Tibial nerve (tissue), 4 donors: ENCODE data around the gene TMEM205. TPM values are rescaled to one million over a fixed set of nuclear protein-coding genes. Genes with fewer than 3 reads are reported as not detected.
A peak's percentile ranks its signal among the peaks of the same experiment; 100 is the strongest.

Experiments used
- DNase-seq, 2 donors: peaks; one replicate each; pipeline ENCODE4 v3.0.0-alpha.2; 2019; ENCODE audit warnings: low spot score in 2 of 2
- H3K27ac ChIP-seq, 4 donors: fragments of 200-600 bp; sonication (generic) in 3 of 4; one replicate each; pipeline ENCODE4 v1.5.1; 2017 to 2019; ENCODE audit warnings: mild to moderate bottlenecking in 1 of 4
- H3K27me3 ChIP-seq, 2 donors: fragments of 200-600 bp; sonication (generic) in 1 of 2; one replicate each; pipeline versions ENCODE4 v1.5.1 to v1.6.0; 2017 to 2019
- H3K36me3 ChIP-seq, 3 donors: fragments of 200-600 bp; sonication (generic); one replicate each; pipeline ENCODE4 v1.5.1; 2018 to 2019
- H3K4me1 ChIP-seq, 4 donors: fragments of 200-600 bp; sonication (generic) in 3 of 4; one replicate each; pipeline ENCODE4 v1.5.1; 2017 to 2019
- H3K4me3 ChIP-seq, 4 donors: fragments of 200-600 bp; sonication (generic) in 3 of 4; one replicate each; pipeline ENCODE4 v1.5.1; 2017 to 2019; ENCODE audit warnings: mild to moderate bottlenecking in 1 of 4, moderate library complexity in 1 of 4
- H3K9me3 ChIP-seq, 4 donors: fragments of 200-600 bp; sonication (generic) in 3 of 4; one replicate each; pipeline ENCODE4 v1.5.1; 2017 to 2019
- EP300 ChIP-seq, 2 donors: sonication (generic); formaldehyde crosslinking; IDR thresholded peaks; one replicate each; pipeline ENCODE4 v1.6.1; 2017; ENCODE audit warnings: antibody characterized with exemption in 2 of 2, mild to moderate bottlenecking in 1 of 2
- POLR2A ChIP-seq, 2 donors: fragments of 450-650 bp; IDR thresholded peaks; one replicate each; pipeline ENCODE4 v1.6.1; 2017; ENCODE audit warnings: antibody characterized with exemption in 2 of 2, mild to moderate bottlenecking in 2 of 2, moderate library complexity in 2 of 2
- WGBS, 2 donors: methylation state at CpG; one replicate each; pipeline ENCODE4 v1.1.5; 2018; 5-methylcytosine and 5-hydroxymethylcytosine counted together
- total RNA-seq, 4 donors: library from RNA; depleted of rRNA; stranded (reverse); fragments of >200 nt; gene quantifications; one replicate each; pipeline ENCODE4 v1.1.0, GENCODE V29; 2016
- TF ChIP-seq, protein P1 (sequence below), 5 experiments: fragments of 200-600 bp in 3 of 5; fragments of 450-650 bp in 2 of 5; sonication (generic) in 3 of 5; IDR thresholded peaks; one replicate each; pipeline ENCODE4 v1.5.1; 2016 to 2019; ENCODE audit warnings: antibody characterized with exemption in 5 of 5, mild to moderate bottlenecking in 3 of 5, moderate library complexity in 2 of 5

Gene TMEM205
- total RNA-seq, 4 donors from 2014 or later = 145 to 238 (median 189) TPM

DNA sequence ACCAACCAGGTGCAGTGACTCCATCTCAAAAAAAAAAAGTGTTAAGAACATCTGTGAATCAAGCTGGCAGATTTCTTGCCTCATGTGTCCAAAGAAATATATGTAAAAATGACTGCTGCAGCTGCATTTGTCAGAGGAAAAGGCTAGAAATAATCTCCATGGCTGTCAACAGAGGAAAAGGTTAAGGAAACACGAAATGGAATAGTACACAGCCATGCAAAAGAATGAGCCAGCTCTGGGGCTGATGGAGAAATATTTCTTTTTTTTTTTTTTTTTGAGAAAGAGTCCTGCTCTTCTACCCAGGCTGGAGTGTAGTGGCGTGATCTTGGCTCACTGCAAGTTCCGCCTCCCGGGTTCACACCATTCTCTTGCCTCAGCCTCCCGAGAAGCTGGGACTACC lies 13.2 kb downstream of the TMEM205 start:
- DNase-seq = no peak
- H3K9me3 ChIP-seq = no peaks in the 10 kb centered on the region
- H3K27me3 ChIP-seq = no peaks in the 10 kb centered on the region
- H3K36me3 ChIP-seq = peaks cover 4 to 96% (median 4%) of the 10 kb centered on the region in 3 donors
- no peak overlapping the region for H3K4me3 ChIP-seq
- 94 to 95% methylated on average over 5 of the region's 5 CpGs for whole genome bisulfite sequencing, 2 donors
- H3K27ac ChIP-seq = no peak overlapping the region
- no peak for TF ChIP-seq POLR2A (IDR thresholded peaks at IDR 0.05)
- no peak for TF ChIP-seq EP300 (IDR thresholded peaks at IDR 0.05)
- TF ChIP-seq, protein P1, sequence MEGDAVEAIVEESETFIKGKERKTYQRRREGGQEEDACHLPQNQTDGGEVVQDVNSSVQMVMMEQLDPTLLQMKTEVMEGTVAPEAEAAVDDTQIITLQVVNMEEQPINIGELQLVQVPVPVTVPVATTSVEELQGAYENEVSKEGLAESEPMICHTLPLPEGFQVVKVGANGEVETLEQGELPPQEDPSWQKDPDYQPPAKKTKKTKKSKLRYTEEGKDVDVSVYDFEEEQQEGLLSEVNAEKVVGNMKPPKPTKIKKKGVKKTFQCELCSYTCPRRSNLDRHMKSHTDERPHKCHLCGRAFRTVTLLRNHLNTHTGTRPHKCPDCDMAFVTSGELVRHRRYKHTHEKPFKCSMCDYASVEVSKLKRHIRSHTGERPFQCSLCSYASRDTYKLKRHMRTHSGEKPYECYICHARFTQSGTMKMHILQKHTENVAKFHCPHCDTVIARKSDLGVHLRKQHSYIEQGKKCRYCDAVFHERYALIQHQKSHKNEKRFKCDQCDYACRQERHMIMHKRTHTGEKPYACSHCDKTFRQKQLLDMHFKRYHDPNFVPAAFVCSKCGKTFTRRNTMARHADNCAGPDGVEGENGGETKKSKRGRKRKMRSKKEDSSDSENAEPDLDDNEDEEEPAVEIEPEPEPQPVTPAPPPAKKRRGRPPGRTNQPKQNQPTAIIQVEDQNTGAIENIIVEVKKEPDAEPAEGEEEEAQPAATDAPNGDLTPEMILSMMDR (IDR thresholded peaks at IDR 0.05) = no peak
- peaks cover 0 to 1% (median 0%) of the 10 kb centered on the region in 4 donors for H3K4me1 ChIP-seq

DNA sequence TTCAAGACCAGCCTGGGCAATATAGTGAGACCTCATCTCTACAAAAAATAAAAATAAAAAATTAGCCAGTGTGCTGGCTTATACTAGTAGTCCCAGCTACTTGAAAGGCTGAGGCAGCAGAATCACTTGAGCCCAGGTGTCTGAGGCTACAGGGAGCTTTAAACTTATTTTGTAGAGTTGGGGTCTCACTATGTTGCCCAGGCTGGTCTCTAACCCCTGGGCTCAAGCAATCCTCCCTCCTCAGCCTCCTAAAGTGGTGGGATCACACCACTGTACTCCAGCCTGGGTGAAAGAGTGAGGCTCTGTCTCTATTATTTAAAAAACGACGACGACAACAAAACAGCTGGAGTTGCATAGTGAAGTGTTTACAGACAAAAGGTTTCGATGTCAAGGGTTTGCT lies 14.6 kb downstream of the TMEM205 start:
- no peak overlapping the region for H3K27ac ChIP-seq
- DNase-seq = no peak
- H3K36me3 ChIP-seq = peaks cover 4 to 100% (median 6%) of the 10 kb centered on the region in 3 donors
- H3K4me1 ChIP-seq = no peaks in the 10 kb centered on the region
- H3K9me3 ChIP-seq = no peaks in the 10 kb centered on the region
- 68 to 81% methylated on average over 4 of the region's 4 CpGs for WGBS, 2 donors
- TF ChIP-seq EP300 (IDR thresholded peaks at IDR 0.05) (no peak), POLR2A (IDR thresholded peaks at IDR 0.05) (no peak)
- TF ChIP-seq, protein P1 (IDR thresholded peaks at IDR 0.05) = no peak
- H3K4me3 ChIP-seq = no peak overlapping the region
- no peaks in the 10 kb centered on the region for H3K27me3 ChIP-seq

DNA sequence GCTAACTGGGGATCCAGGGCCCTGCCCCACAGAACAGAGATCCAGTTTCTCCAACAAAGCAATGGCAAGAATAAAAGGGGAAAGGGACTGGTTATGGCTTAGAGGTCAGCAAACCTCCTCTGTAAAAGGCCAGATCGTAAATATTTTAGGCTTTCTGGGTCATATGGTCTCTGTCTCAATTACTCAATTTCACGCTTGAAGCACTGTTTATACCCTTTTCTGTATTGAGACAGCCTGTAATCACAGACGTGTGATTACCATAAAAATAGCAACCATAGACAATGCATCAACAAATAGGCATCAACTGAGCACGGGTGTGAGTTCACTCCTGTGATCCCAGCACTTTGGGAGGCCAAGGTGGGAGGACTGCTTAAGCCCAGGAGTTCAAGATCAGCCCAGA lies 15.9 kb downstream of the TMEM205 start:
- Histone ChIP-seq H3K9me3 (no peaks in the 10 kb centered on the region), H3K27me3 (no peaks in the 10 kb centered on the region), H3K27ac (no peak overlapping the region), H3K4me3 (no peak overlapping the region), H3K4me1 (peaks cover 0 to 5% (median 0%) of the 10 kb centered on the region in 4 donors), H3K36me3 (peaks cover 4 to 98% (median 6%) of the 10 kb centered on the region in 3 donors)
- 55 to 69% methylated on average over 4 of the region's 4 CpGs for WGBS, 2 donors
- TF ChIP-seq, protein P1 (IDR thresholded peaks at IDR 0.05) = no peak
- TF ChIP-seq POLR2A (IDR thresholded peaks at IDR 0.05) (no peak), EP300 (IDR thresholded peaks at IDR 0.05) (no peak)
- no peak for DNase-seq

DNA sequence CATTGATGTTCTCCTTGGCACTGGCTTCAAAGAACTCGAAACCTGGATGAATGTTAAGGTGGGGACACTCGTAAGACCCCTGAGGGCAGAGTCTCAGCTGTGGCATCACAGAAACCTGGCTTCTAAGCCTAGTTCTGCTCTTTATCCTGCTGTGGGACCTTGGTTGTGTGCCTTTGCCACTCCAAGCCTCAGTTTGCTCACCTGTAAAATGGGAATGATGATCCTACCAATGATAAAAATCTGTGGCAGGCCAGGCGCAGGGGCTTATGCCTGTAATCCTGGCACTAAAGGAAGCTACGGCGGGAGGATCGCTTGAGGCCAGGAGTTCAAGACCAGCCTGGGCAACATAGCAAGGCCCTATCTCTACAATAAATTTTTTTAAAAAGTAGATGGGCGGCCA lies 20.5 kb downstream of the TMEM205 start:
- H3K4me1 ChIP-seq = peaks cover 3 to 48% (median 23%) of the 10 kb centered on the region in 4 donors
- 95 to 98% methylated on average over 7 of the region's 7 CpGs for WGBS, 2 donors
- TF ChIP-seq POLR2A (IDR thresholded peaks at IDR 0.05) = no peak
- no peak for DNase-seq
- H3K27ac ChIP-seq = peak overlapping the region in 1 of 4 donors; percentile 80
- no peak overlapping the region for H3K4me3 ChIP-seq
- no peaks in the 10 kb centered on the region for H3K9me3 ChIP-seq
- peaks cover 0 to 57% (median 2%) of the 10 kb centered on the region in 3 donors for H3K36me3 ChIP-seq
- no peaks in the 10 kb centered on the region for H3K27me3 ChIP-seq

DNA sequence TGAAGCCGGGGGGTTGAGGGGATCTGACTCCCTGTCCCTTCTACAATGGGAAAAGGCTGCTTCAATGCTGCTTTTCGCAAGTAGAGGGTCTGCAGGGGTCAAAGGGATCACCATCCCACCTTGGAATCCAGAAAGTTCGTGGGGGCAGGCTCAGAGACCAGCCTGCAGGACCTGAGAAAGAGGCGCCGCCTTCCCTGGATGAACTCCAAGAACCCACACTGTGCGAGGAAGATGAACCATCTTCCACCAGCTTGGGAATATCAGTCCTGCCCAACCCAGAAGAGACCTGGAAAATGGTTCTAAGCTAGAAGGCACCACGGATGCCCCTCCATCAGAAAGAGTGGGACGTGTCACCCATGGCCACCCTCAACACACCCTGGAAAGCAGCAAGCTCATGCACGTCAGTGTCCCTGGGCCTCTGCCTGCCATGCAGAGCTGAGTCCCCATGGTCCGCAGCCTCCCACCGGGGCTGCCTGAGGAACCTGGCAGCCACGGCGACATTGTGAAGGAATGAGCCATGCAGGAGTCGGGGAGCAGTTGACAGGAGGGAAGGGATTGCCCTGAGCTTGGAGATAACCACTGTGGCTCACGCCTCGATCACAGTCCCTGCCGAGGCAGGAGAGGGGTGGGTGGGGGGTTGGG lies 21.2 kb downstream of the TMEM205 start:
- H3K9me3 ChIP-seq = no peaks in the 10 kb centered on the region
- H3K27ac ChIP-seq = peak overlapping the region; percentile 62 to 83 (median 74)
- peaks cover 3 to 48% (median 23%) of the 10 kb centered on the region in 4 donors for H3K4me1 ChIP-seq
- H3K36me3 ChIP-seq = peaks cover 0 to 50% (median 2%) of the 10 kb centered on the region in 3 donors
- H3K4me3 ChIP-seq = no peak overlapping the region
- H3K27me3 ChIP-seq = no peaks in the 10 kb centered on the region
- TF ChIP-seq EP300 (IDR thresholded peaks at IDR 0.05) (no peak), POLR2A (IDR thresholded peaks at IDR 0.05) (no peak)
- TF ChIP-seq, protein P1 (IDR thresholded peaks at IDR 0.05) = no peak
- 62 to 72% methylated on average over 8 to 11 of the region's 17 CpGs for WGBS, 2 donors
- DNase-seq = no peak
